HG03108 (cell line): ENCODE data around the gene RXRB.
A peak's percentile ranks its signal among the peaks of the same experiment; 100 is the strongest.

ENCODE experiments used
- ATAC-seq: cut with Tn5 transposase; IDR thresholded peaks from one replicate; pipeline ENCODE4 v1.9.1; 2021; ENCODE audit warnings: moderate library complexity; ENCODE audit not compliant: unreplicated experiment

The RXRB gene

DNA sequence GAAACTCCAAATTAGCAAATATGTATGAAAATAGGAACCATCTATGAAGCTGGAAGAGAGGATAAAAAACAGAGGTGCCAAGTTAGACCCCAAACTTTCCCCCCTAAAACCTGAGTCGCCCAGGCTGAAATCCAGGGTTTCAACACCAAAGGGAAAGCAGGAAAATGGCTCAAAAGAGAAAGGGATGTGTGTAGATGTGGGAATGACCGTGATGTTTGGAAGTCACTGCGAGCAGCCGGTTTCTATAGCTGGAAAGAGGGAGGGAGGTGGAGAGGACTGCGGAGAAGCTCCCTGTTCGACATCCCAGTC is 12.3 kb upstream of the RXRB start:
- no peak for ATAC-seq

DNA sequence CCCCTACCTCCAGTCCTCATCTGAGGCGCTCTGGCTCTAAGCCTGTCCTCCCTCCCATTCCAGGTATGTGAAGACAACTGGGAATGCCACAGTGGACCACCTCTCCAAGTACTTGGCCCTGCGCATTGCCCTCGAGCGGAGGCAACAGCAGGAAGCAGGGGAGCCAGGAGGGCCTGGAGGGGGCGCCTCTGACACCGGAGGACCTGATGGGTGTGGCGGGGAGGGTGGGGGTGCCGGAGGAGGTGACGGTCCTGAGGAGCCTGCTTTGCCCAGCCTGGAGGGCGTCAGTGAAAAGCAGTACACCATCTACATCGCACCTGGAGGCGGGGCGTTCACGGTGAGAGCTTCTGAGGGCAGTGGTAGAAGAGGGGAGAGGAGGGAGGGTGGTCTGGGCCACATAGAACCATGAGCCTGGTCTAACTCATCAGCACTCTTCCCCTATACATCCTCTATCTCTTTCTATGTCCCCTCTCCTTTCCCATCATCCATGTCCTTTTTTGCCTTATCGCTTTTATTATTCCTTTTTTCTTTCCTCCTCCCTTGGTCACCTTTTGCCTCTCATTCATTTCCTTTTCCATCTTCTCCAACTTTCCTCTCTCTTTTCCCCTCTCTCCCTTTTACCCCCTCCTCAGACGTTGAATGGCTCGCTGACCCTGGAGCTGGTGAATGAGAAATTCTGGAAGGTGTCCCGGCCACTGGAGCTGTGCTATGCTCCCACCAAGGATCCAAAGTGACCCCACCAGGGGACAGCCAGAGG is 11.4 kb upstream of the RXRB start:
- ATAC-seq, result no peak

DNA sequence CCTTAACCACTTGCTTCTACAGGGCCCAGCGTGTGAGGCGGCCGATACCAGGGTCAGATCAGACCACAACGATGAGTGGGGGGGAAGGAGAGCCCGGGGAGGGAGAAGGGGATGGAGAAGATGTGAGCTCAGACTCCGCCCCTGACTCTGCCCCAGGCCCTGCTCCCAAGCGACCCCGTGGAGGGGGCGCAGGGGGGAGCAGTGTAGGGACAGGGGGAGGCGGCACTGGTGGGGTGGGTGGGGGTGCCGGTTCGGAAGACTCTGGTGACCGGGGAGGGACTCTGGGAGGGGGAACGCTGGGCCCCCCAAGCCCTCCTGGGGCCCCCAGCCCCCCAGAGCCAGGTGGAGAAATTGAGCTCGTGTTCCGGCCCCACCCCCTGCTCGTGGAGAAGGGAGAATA is 10.7 kb upstream of the RXRB start:
- no peak for ATAC-seq

DNA sequence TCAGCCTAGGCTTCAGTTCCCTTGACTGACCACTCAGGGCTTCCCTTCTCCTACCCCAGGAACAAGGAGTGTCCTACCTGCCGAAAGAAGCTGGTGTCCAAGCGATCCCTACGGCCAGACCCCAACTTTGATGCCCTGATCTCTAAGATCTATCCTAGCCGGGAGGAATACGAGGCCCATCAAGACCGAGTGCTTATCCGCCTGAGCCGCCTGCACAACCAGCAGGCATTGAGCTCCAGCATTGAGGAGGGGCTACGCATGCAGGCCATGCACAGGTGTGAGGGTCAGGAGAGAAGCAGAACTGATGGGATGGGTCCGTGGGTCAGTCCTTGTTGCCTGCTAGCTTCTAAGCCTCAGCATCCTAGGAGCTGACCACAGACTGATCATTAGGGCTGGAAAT is 9.4 kb upstream of the RXRB start:
- ATAC-seq, result no peak

- ATAC-seq, result no peak
Measured at GRCh38 chr6:33208091-33208967, 7.9 kb upstream of the RXRB start, which contains the start of gene RING1. Gene RING1, plus strand, starts transcription at chr6:33208500. Its CDS starts 323 bp downstream, at chr6:33208823.

- ATAC-seq, result no peak
Measured at GRCh38 chr6:33207552-33208090, 7.2 kb upstream of the RXRB start.

DNA sequence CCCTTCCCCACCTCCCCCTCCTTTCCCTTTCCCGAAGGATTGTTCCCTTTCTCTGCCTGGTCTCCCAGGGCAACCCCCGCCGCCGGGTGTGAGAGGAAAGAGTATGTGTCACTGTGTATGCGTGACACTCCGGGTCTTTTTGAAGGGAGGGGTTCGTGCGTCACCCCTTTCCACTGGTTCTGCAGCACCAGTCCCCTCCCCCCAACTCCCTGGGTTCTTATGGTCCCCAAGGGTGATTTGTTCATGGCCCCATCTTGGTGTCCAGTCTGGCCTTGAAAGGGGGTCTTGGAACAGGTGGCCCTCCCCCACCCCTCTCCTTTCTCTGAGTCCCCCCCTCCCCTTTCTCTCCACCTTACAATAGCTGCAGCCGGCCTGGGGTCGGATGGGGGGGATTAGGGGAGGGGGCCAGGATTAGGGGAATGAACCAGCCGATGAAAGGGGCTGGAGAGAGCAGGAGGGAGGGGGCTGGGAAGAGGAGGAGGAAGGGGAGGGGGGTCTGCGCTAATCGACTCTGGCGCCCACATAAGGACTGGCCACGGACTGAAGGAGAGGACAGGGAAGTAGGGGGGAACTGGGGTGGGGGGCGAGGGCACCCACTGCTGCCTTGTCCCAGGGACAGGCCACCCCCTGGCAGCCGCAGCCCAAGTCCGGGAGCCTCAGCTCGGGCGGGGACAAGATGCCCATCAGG is 6.5 kb upstream of the RXRB start:
- ATAC-seq, result no peak

GRCh38 chr6:33206027-33206863 is 5.8 kb upstream of the RXRB start:
- ATAC-seq, result no peak

GRCh38 chr6:33205191-33206026 is 4.9 kb upstream of the RXRB start:
- ATAC-seq, result no peak

DNA sequence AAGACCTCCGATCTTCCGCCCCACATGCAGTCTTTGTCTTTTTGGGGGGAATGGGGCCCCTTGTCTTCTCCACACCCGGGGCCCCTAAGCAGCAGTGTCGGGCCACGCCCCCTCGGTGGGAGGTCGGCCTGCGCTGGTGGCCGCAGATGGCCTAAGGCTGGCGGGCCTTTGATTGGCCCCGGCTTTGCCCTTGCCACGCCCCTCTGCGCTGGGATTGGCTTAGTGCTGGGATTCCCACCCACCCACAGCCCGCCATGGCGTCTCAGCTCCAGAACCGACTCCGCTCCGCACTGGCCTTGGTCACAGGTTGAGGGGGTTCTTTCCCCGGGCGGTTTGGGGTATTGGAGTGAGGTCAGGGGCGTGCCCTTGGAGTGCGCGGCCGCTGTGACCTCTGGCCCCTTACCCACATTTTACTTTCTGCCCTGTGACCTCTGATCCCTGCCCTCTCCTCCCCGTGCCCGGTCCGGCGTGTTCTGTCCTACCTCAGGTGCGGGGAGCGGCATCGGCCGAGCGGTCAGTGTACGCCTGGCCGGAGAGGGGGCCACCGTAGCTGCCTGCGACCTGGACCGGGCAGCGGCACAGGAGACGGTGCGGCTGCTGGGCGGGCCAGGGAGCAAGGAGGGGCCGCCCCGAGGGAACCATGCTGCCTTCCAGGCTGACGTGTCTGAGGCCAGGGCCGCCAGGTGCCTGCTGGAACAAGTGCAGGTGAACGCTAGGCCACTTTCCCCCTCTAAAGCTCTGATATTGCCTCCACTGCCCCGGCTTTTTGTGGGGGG is 4.1 kb upstream of the RXRB start, which contains the start of gene HSD17B8:
Gene HSD17B8 (plus strand): TSS at position 241 of the 776 bp plus-strand sequence. CDS start 14 bp downstream, at position 255.
- ATAC-seq, result peak; percentile 45

DNA sequence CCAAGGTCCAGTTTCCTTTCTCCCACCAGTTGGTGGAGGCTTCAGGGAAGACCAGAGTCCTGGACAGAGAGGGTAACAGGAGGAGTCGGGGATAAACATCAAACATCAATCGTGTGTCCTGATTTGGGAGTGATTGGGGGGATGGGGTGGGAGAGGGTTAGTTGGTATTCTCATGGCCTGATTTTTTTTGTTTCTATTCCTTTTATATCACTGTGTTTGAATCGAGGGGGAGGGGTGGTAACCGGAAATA is 3.6 kb upstream of the RXRB start:
- ATAC-seq, result no peak

DNA sequence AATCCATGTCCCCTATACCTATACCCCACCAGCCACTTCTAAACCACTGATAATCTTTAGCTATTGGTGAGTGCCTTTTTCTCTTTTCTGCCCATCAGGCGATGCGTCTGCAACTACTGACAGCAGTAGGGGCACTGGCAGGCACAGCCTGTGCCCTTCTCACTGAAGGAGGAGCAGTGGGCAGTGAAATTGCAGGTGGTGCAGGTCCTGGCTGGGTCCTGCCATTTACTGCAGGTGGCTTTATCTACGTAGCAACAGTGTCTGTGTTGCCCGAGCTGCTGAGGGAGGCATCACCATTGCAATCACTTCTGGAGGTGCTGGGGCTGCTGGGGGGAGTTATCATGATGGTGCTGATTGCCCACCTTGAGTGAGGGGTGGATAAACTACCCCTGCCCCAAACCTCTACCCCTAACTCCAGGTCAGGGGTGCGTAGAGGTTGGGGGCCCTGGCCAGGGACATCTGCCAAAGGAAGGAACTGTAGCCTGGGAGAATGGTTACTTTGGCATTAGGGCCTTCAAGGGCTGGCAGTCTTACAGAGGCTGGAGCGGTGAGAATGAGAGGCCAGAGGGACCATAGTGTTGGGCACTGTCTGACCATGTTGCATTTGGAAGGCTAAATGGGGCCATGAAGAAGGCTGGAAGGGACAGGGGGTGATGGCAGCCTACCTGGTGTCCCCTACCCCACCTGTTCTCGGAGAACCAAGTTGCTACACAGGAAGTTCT is 3.1 kb upstream of the RXRB start:
- ATAC-seq, result no peak

- ATAC-seq, result no peak
Measured at GRCh38 chr6:33202799-33203198, 2.3 kb upstream of the RXRB start.

DNA sequence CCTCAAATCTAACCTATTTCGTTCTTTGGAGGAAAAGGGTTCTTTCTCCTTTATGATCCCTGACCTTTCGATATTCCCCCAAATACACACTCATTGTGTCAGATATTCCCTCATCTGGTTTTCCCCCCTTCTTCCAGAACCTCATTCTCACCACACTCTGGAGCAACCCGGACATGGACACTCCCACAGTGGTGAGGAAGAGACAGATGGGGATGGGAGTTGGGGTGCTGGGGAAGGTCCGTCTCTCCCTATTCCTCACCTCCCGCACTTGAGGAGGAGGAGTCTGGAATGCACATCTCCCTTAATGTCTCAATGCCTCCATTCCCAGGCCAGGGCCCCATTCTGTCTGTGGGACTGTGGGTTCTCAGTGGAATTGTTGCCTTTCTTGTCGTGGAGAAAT is 1.5 kb upstream of the RXRB start:
- ATAC-seq, result no peak

DNA sequence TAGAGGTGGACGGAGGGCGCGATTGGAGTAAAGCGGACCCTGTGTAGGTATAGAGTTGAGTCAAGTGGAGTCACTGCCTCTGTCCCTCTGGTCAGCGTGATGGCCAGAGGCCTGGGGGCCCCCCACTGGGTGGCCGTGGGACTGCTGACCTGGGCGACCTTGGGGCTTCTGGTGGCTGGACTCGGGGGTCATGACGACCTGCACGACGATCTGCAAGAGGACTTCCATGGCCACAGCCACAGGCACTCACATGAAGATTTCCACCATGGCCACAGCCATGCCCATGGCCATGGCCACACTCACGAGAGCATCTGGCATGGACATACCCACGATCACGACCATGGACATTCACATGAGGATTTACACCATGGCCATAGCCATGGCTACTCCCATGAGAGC is 681 bp upstream of the RXRB start:
- no peak for ATAC-seq

- ATAC-seq, result peak; percentile 18
Measured at GRCh38 chr6:33199687-33200218, 712 bp downstream of the RXRB start.

DNA sequence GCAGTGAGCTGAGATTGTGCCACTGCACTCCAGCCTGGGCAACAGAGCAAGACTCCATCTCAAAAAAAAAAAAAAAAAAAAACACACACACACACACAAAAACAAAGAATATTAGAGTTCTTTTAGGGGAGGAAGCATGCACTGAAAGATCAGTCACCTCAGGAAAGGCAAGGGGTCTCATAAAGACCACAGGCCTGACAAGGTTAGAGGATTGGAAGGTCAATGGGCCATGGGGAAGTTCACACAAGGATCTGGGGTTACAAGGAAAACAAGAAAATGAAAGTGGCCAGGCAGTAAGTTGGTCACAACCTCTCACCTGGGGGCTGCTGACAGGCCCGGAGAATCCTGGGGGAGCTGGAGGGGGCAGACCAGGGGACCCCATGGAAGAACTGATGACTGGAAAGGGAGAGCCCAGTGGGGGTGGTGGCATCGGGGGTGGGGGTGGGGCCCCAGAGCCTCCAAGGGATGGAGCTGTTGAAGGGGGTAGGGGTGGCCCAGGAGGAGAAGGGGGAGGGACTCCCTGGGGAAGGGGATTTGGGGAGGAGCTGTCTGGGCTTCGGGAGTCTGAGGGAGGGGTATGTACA is 1.5 kb downstream of the RXRB start:
- no peak for ATAC-seq
